Stimulated activated CD8-positive, alpha-beta memory T cell treated with anti-CD3 and anti-CD28 coated beads, Interleukin-7, amount 100 ng/mL, for 1 hour (primary cell): ENCODE data around the gene SRCAP.
A peak's percentile ranks its signal among the peaks of the same experiment; 100 is the strongest.

Experiments
- DNase-seq, 2 donors: peaks; one replicate each; pipeline ENCODE4 v3.0.0-alpha.2; 2020; ENCODE audit warnings: low read depth in 2 of 2

The SRCAP gene

DNA sequence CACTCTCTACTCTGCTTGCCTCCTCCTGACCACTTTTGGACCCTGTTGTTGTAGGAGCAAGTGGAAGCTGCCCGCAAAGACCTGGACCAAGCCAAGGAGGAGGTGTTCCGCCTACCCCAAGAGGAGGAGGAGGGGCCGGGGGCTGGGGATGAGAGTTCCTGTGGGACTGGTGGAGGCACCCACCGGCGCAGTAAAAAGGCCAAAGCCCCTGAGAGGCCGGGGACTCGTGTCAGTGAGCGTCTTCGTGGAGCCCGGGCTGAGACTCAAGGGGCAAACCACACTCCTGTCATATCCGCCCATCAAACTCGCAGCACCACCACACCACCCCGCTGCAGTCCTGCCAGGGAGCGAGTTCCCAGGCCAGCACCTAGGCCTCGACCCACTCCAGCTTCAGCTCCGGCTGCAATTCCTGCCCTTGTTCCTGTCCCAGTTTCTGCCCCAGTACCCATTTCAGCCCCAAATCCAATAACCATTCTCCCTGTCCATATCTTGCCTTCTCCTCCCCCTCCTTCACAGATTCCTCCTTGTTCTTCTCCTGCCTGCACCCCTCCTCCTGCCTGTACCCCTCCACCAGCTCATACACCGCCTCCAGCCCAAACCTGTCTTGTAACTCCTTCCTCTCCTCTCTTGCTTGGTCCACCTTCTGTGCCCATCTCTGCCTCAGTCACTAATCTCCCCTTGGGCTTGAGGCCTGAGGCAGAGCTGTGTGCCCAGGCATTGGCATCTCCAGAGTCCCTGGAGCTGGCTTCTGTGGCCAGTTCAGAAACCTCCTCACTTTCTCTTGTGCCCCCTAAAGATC is 38.2 kb downstream of the SRCAP start:
- DNase-seq, result no peak

DNA sequence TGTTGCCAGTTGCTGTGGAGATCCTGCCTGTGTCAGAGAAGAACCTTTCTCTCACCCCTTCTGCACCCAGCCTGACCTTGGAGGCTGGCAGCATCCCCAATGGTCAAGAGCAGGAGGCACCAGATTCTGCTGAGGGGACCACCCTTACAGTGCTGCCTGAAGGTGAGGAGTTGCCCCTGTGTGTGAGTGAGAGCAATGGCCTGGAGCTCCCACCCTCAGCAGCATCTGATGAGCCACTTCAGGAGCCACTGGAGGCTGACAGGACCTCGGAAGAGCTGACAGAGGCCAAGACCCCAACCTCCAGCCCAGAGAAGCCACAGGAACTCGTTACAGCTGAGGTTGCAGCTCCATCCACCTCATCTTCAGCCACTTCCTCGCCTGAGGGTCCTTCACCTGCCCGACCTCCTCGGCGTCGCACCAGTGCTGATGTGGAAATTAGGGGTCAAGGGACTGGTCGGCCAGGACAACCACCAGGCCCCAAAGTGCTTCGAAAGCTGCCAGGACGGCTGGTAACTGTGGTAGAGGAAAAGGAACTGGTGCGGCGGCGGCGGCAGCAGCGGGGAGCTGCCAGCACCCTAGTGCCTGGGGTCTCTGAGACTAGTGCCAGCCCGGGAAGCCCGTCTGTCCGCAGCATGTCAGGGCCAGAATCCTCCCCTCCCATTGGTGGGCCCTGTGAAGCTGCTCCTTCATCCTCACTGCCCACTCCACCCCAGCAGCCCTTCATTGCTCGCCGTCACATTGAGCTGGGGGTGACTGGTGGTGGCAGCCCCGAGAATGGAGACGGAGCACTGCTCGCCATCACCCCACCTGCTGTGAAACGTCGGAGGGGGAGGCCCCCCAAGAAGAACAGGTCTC is 39.0 kb downstream of the SRCAP start:
- DNase-seq, result no peak

DNA sequence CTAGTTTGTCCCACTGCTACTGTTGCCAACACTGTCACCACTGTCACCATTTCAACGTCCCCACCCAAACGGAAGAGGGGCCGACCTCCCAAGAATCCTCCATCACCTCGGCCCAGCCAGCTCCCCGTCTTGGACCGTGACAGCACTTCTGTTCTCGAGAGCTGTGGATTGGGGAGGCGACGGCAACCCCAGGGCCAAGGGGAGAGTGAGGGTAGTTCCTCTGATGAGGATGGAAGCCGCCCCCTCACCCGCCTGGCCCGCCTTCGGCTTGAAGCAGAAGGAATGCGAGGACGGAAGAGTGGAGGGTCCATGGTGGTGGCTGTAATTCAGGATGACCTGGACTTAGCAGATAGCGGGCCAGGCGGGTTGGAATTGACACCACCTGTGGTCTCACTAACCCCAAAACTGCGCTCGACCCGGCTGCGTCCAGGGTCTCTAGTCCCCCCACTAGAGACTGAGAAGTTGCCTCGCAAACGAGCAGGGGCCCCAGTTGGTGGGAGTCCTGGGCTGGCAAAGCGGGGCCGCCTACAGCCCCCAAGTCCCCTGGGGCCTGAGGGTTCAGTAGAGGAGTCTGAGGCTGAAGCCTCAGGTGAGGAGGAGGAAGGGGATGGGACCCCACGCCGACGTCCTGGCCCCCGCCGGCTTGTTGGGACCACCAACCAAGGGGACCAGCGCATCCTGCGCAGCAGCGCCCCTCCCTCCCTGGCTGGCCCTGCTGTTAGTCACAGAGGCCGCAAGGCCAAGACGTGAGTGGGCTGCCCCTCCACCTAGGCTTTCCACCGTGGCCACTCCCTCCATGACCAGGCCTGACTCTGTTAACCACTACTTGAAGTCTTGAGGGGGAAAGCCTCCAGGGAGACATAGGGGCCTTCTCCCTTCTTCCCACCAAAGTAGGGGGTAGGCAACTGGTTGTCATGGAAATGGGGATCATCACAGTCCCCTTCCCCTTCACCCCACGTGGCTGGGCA is 40.3 kb downstream of the SRCAP start:
- no peak for DNase-seq

DNA sequence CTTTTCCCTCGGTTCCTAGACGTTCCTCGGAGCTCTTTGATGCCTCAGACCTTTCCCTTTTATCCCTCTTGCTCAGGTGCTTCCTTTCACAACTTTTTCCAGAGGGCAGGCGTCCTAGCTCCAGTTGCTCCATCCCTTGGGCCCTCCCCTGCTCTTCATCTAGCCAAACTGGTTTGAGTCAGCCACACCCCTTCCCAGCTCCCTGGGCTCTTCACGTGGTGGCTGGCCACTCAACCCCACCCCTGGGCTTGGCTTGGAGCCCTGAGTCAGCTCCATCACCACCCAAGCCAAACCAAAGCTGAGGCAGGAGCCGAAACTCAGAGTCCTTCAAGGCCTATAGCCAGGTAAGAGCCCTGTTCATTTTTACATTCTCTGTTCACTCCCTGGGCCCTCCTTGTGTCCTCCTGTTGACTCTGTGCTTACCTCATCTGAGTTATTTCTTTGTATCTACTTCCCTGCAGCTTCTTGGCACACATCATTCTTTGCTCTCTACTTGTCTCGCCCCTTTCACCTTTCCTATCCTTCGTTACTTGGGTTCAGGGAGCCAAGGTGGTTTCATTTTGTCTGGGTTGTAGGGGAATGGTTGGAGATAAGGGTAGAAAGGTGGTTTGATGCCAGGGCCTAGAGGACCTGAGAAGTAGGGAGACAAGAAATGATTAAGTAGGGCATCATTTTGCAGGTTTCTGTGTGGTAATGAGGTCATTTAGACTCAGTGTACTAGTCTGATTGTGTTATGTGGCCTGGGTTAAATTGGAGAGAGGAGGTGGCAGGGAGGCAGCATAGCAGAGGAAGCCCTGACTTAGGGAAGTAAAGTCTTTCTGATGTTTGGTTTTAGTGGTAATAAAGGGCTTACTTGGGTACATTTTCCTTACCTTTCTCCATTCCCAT is 41.6 kb downstream of the SRCAP start:
- no peak for DNase-seq

DNA sequence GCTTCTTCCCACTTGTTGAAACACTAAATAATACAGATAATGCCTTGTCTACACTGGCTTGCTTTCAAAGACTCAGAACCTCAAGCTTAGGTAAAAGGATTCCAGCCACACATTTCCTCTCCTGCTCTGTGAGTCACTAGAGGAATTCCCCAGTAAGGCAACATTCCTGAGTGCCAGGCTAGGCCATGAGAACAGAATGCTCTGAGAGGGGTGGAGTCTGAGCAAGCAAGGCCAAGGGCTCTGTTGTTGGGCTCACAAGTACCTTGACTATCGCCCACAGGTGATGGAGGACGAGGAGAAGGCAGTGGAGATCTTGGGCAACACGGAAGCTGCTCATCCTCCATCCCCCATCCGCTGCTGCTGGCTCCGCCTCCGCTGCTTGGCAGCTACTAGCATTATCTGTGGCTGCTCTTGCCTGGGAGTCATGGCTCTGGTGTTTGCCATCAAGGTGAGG is 42.5 kb downstream of the SRCAP start:
- DNase-seq, result no peak

DNA sequence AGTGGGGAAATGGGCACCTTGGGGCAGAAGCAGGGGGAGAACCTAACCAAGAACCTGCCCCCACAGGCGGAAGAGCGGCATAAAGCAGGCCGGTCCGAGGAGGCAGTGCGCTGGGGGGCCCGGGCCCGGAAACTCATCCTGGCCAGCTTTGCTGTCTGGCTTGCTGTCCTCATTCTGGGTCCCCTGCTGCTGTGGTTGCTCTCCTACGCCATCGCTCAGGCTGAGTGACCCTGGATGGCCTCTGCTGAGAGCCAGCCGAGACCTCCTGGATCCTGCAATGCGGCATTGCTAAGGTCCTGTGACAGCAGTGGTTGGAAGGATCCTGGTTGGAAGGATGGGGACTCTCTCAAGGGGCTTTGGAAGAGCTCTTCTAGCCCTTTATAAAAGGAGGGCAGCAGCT is 44.7 kb downstream of the SRCAP start:
- no peak for DNase-seq

DNA sequence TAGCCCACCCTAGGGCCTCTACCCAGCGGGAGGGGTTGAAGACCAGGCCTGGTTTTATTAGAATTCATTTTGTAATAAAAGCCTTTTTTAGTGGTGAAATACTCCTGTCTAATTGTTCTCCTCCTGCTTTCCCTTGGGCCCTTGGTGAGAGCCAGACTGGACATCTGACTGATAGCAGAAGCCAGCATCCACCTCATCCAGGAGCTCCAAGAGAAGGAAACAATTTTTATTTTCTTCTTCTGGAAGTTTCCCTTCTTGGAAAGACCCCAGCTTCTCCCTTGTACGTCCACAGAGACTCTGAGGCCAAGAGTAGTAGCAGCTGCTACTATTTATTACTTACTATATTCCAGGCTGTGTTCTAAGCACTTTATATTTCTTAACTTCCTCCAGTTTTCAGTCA is 45.2 kb downstream of the SRCAP start:
- DNase-seq, result no peak

DNA sequence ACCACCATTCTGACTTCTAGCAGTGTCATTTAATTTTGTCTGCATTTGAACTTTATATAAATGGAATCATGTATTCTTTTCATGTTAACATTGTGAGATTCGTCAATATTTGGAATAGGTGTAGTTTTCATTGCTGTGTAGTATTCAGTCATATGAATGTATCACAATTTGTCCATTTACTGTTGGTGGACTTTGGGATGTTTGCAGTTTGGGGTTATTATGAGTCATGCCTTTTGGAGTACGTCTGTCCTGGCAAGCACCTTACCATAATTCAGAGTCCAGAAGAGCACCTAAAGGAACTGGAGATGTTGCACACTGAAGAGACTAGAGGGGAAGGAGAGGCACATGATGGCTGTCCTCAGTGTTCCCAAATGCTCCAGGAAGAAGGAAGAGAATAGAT is 46.1 kb downstream of the SRCAP start:
- DNase-seq, result no peak

DNA sequence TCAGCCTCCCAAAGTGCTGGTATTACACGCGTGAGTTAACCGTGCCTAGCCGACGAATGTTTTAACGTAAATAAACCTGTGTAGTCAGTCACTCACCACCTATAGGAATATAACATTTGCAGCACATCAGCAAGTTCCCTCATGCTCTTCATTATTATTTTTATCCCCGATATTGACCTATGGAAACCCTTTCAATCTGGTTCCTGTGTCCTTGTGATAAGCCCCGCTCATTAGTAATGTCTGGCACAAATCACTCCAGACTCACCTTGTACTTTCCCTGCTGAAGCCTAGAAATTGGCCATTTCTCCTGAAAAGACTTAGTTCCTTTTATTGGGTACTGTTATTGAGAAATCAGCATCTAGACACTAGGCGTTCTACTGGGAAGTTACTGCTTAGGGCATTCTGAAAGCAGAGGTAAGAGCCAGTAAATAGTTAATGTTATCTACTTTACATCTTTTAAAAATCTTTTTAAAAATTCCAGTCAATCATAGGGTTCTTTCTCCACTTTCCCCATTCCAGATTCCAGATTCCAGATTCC is 47.7 kb downstream of the SRCAP start:
- DNase-seq, result no peak

DNA sequence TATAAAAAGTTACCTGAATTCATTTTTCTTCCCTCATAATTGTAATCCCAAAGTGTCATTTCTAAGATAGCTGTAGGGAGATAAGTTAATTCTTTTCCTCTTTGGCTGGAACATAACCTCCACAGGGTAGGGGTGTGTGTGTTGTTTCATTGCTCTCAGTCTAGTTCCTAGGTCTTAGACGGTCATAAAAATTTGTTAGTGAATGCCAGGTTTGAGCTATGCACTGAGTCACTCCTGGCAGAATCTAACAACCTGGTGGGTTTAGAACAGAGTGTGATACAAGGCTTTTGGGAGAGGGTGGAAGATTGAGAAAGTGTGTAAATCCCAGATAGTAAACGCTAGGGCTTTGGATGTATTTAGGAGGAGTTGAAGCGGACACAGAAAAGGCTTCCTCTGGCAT is 48.4 kb downstream of the SRCAP start:
- no peak for DNase-seq

DNA sequence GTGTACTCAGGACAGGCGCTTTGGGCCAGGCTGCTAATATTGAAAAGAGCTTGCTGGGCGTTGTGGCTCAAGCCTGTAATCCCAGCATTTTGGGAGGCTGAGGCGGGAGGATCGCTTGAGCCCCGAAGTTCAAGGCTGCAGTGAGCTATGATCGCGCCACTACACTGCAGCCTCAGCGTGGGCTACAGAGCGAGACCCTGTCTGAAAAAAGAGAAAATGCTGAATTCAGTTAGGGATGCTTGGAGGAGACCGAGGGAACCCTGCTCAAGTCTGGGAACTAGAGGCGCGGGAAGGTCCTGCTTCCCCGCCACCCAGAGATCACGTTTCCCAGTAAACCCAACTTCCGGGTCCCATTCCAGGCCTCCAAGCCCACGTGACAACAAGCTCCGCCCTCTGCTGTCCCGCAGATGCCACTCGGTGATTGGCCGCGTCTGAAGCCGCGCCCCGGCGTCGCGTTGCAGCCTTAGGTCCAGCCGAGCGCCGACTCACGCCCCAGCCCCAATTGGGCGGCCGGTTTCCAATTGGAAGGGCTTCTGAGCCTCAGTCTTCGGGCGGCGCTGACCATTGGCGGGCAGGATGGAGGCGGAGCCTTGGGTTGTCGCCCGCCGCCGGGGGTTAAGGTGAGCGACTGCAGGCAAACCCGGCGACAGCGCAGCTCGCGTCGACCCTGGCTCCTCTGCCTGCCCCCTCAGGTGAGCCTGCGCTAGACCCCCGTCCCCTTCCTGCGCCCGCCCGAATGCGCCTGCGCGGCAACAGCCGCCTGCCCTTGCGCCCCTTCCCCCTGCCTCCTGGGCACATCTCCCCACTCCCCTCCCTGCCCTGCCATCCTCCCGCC is 49.0 kb downstream of the SRCAP start, which contains the start of gene PHKG2:
Gene PHKG2, plus strand, starts transcription at position 627 of the 835 bp plus-strand sequence. CDS start 396 bp downstream, outside the sequence.
- peak; percentile 85 to 91 for DNase-seq

DNA sequence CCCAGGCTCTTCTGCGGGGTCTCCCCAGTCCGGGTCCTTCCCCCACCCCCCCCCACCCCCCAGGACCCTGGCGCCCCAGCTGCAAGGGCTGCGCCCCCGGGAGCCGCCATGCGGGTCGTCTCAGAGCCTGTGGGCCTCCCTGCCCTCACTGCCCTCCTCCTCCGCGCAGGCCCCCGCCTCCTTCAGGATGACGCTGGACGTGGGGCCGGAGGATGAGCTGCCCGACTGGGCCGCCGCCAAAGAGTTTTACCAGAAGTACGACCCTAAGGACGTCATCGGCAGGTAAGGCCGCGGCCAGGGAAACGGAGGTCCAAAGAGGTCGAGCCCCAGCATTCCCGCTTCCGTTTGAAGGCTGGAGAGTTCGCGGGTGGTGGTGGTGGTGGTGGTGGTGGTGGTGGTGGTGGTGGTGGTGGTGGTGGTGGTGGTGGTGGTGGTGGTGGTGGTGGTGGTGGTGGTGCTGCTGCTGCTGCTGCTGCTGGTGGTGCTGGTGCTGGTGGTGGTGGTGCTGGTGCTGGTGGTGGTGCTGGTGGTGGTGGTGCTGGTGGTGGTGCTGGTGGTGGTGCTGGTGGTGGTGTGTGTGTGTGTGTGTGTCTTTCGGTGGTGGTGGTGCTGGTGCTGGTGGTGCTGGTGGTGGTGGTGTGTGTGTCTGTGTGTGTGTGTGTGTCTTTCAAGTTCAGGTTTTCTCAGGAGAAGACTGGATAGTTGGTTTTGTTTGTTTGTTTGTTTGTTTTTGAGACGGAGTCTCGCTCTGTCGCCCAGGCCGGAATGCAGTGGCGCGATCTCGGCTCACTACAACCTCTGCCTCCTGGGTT is 49.9 kb downstream of the SRCAP start:
- no peak for DNase-seq

DNA sequence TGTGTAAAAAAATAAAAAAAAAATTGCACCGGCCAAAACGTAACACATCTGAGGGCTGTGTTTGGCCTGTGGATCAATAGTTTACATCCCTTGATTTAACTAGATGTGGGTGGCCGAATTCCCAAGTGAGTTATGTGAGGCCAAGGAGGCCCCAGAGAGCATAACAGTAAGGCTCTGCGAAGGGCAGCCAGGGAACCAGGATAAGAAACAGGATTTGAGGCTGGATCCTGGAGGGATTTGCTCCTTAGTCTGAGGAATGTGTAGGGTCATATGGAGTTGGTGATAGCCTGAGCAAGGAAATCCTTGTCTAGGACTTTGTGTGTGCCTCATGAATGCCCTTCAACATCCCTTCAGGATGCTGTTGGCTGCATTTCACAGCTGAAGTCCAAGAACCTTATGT is 51.2 kb downstream of the SRCAP start:
- no peak for DNase-seq

DNA sequence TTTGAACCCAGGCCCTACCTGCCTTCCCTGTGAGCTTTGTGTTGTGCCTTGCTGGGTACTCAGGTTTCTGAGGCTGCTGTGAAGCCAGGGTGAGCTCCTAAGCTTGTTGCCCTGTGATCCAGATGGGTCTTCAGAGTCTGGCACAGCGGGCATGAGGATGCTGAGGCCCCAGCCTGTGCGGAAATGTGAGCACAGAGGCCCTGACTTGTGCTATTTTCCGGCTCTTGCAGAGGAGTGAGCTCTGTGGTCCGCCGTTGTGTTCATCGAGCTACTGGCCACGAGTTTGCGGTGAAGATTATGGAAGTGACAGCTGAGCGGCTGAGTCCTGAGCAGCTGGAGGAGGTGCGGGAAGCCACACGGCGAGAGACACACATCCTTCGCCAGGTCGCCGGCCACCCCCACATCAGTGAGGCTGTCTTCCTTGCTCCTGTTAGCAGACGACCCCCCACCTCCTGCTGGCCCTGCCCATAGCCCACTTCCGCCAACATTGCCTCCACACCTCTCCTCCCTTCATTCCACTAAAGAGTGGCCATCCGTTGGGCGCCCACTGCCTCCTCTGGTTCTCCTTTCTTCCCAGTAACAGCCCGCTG is 52.0 kb downstream of the SRCAP start:
- no peak for DNase-seq

DNA sequence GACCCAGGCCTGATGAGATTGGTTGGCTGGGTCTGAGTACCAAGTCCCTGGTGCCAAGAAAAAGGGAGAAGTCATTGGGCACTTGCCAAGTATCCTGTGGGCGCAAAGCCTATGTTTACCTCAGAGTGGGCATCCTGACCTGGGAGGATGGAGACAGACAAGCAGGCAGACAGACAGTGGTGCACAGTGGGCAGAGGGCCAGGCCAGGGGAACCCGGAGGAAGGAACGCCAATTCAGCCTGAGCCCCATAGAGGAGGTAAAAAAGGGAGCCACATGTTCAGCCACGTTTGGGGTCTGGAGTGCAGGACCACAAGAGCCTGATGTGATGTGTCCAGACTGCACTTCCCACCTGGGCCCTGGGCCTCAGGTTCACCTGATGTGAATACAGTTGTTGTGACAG is 54.6 kb downstream of the SRCAP start:
- DNase-seq, result no peak

DNA sequence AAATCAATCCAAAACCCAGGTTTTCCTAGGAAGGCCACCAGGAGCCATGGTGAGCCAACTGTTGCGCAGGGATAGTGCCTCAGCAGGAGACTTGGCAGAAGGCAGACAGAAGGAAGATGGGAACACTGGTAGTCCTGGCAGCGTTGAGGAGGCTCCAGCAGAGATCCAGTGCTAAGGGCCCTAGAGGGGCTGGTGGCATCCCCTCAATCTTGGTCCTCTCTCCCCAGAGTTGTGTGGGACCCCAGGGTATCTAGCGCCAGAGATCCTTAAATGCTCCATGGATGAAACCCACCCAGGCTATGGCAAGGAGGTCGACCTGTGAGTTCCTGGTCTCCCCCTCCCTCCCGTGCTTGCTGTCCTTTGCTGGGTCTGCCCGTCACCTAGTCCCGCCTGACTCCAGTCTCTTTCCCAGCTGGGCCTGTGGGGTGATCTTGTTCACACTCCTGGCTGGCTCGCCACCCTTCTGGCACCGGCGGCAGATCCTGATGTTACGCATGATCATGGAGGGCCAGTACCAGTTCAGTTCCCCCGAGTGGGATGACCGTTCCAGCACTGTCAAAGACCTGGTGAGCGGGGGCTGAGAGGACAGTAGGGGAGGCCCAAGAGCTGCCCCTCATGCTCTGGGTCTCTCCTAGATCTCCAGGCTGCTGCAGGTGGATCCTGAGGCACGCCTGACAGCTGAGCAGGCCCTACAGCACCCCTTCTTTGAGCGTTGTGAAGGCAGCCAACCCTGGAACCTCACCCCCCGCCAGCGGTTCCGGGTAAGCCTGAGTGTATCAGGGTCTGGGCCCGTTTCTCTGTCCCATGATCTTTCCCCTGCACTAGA is 57.2 kb downstream of the SRCAP start:
- no peak for DNase-seq

DNA sequence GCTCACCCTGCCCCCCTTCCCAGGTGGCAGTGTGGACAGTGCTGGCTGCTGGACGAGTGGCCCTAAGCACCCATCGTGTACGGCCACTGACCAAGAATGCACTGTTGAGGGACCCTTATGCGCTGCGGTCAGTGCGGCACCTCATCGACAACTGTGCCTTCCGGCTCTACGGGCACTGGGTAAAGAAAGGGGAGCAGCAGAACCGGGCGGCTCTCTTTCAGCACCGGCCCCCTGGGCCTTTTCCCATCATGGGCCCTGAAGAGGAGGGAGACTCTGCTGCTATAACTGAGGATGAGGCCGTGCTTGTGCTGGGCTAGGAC is 57.8 kb downstream of the SRCAP start:
- DNase-seq, result no peak

DNA sequence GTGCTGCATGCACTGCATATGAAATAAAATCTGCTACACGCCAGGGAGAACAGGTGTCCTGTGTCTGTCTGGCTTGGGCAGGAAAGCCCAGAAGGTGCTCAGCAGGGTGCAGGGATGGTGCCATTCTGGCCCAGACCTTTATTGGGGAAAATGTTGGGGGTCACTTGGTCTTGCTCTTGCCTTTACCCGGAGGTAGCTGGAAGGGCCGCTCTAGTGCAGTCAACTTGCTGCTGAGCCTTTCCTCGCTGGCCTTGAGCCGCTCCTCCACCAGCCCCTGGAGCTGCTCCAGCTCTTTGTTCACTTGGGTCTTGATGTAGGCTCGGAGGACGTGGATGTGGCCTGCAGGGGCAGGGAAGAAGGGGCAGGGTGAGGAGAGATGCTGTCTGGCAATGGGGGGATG is 58.3 kb downstream of the SRCAP start:
- DNase-seq, result no peak
